NCI-H69 (cell line): Measurements from ENCODE around the gene CLK3.
"Not testable (repeated sequence)": the region's sequence is repeated elsewhere in the genome, so short reads cannot be mapped to it uniquely, and the experiment has no call there.

Experiments
- DNase-seq: peaks from one replicate; lab custom pipeline; 2025; lab: John Stamatoyannopoulos, UW

The CLK3 gene

GRCh38 chr15:74620636-74621545 lies 5.3 kb downstream of the CLK3 start:
- DNase-seq = peak; percentile 36

DNA sequence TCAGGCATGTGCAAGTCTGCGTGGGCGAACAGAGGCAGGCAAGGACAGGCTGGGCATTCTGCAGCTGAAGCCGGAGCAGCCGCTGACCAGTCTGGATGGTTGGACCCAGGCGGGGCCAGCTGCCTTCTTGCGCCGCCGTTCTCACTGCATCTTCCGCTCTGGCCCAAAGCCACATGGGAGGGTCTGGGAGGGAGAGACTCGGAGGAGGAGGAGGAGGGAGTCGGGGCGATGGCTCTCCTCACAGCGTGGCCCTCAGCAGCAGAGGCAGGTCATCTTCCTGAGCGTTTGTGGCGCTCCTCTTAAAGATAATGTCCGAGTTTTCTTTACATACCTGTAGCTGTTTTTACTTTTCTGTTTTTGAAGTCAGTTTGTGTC lies 5.9 kb downstream of the CLK3 start:
- no peak for DNase-seq

GRCh38 chr15:74621936-74622335 lies 6.3 kb downstream of the CLK3 start:
- DNase-seq = no peak

GRCh38 chr15:74622758-74623157 lies 7.1 kb downstream of the CLK3 start:
- no peak for DNase-seq

GRCh38 chr15:74624020-74624602 lies 8.5 kb downstream of the CLK3 start:
- DNase-seq = no peak

DNA sequence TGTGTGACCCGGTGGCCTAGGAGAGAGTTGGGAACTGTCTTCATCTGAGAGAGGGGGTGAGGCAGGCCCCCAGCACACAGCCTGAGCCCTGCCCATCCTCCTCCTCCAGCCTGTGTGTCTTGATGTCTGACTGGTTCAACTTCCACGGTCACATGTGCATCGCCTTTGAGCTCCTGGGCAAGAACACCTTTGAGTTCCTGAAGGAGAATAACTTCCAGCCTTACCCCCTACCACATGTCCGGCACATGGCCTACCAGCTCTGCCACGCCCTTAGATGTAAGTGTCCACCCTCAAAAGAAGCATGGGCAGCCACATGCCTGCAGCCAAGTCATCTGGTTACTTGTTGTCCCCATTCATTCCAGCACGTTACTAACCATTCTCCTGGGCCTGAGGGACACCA lies 10.1 kb downstream of the CLK3 start:
- no peak for DNase-seq

DNA sequence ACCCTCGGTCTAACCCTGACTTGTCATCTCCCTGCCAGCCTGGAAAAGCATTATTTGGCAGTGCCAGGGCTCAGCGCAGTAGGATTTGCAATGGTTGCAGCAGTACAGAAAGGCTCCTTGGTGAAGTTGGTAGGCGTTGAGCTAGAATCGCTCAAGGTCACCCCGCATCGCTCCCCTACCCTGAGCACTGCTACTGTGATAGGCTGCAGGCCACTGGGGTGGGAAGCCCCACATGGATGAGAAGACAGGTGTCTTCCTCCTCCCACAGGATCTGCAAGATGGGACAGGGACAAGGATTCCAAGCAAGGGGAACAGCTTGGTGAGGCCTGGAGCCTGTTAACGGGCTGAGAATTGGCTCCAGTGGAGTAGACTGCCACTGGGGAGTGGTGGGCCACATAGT lies 10.7 kb downstream of the CLK3 start:
- DNase-seq = no peak

- DNase-seq = no peak
Measured at GRCh38 chr15:74626752-74627692, 11.4 kb downstream of the CLK3 start.

- no peak for DNase-seq
Measured at GRCh38 chr15:74627766-74628165, 12.1 kb downstream of the CLK3 start.

GRCh38 chr15:74628199-74628598 lies 12.6 kb downstream of the CLK3 start:
- no peak for DNase-seq

DNA sequence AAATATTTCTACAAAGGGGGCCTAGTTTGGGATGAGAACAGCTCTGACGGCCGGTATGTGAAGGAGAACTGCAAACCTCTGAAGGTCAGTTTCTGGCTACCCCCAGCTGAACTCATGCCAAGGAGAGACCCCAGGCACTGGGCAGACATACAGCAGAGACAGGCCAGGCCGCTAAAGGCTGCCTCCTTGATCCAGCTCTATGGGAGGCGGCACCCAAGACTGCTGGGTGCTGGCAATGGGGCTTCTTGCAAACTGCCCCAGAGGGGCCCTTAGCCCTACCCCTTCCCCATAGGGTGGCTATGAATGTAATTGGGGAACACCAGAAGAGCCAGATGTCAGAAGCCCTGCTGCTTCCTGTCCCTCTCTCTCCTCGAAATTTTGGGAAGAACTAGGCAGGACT lies 13.3 kb downstream of the CLK3 start:
- no peak for DNase-seq

- not testable (repeated sequence) for DNase-seq
Measured at GRCh38 chr15:74629696-74630095, 14.1 kb downstream of the CLK3 start.

DNA sequence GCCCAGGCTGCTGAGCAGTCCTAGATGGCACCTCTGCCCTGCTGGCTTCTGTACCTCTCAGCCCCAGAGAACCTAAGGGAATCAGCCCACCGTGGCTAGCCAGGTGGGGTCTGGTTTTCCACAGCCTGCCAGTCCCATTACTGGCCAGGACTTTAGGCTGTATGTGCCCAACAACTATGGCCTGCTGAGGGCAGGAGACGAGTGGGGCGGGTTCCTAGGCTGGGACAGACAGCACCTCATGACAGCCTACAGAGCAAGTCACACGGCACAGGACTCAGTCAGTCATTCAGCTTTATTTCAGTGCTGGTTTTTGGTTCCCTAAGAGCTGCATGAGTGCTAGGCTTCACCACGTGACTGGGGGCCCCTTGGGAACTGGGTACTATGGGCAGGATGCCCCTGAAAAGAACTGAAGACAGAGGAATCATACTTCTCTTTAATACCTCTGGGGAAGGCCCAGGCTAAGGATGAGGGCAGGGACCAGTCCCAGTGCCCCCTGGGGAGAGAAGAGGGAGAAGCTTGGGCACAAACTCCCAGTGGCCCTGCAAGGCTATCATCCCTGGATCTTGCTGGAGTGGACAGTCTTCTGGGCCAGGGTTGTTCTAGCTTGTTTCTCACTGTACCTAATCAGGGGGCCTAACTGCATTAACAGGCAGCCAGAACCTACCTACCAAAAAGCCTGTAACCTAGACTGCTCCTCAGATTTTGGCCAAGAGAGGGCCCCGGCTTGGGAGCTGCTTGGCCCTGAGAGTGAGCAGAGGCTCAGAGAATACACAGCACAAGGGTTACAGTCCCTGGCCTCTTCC lies 14.8 kb downstream of the CLK3 start:
- no peak for DNase-seq

DNA sequence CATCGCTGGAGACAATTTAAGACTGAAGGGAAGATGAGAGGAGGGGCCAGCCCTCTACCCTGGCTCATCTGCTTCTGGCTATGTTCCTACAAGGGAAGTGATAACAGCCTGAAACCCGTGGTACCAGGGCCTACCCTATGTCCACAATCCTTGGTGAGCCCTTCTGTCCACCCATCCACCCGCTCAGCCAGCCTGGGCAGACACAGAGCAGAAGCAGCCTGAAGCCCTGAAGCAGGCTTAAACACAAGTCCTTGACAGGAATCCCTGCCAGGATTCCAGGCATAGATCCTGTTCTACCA lies 15.4 kb downstream of the CLK3 start:
- DNase-seq = no peak

GRCh38 chr15:74631408-74631807 lies 15.8 kb downstream of the CLK3 start:
- no peak for DNase-seq

GRCh38 chr15:74631935-74632560 lies 16.4 kb downstream of the CLK3 start:
- peak; percentile 43 for DNase-seq

DNA sequence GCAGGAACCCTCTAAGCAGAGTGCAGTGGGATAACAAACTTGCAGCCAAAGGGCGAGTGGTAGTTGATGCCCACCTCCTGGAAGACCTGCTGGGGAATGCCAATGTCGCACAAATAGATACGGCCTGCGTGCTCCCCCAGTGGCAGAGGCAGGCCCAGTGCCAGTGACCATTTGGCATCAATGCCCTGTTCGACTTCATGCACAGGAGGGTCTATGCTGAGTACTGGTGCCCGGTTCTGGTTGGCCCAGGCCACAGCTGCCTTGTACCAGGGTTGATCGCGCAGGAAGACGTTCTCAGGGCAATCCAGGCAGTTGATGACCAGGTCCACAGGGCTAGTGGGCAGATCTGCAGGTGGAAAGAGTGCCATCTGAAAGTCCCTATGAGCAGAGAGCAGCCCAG lies 17.0 kb downstream of the CLK3 start:
- DNase-seq = no peak

GRCh38 chr15:74633781-74634180 lies 18.1 kb downstream of the CLK3 start:
- no peak for DNase-seq

DNA sequence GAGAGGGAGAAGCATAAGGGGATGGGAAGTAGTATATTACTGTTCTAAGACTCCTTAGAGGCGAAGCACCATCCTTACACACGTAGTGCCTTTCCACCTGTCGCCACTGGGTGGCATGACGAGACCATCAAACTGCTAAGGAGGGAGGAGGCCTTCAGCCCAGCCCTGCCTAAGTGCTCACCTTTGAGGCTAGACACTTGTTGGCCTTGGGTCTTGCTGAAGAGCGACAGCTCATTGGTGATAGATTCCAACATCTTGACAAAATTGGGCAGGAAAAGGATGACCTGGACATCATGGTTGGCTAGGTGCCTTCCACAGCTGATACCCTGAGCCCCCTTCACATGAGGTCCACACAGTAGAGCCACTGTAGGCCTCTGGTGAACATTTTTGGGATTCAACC lies 19.6 kb downstream of the CLK3 start:
- DNase-seq = peak; percentile 59

DNA sequence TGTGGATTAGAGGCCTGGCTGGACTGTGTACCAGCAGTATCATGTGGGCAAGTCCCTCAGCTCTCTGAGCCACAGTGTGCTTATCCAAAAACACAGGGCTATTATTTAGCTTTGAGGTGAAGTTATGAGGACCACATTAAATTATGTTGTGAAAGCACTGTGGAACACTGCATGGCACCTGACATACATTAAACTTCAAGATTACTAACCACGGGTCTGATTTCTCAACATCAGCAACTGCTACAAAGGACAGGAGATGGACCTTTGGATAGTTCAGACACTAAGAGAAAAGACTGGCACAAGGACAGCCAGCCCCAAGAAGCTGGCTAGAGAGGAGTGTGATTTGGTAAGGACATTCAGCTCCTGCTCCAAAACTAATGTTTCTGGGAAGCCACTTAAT lies 21.3 kb downstream of the CLK3 start:
- no peak for DNase-seq

GRCh38 chr15:74641151-74641550 lies 25.5 kb downstream of the CLK3 start:
- DNase-seq = no peak

GRCh38 chr15:74642348-74642733 lies 26.7 kb downstream of the CLK3 start:
- DNase-seq = no peak
